ENCODE data around the gene CDC34.

GRCh38 chr19:510606-511100, 20.9 kb upstream of the CDC34 start:
- TF ChIP-seq CTCF (conservative IDR thresholded peaks at IDR 0.05) (peak; percentile 94), EZH2 (IDR thresholded peaks at IDR 0.05; ENCODE audit: low read depth) (no peak)
